Stimulated activated effector memory CD8-positive, alpha-beta T cell treated with anti-CD3 and anti-CD28 coated beads, Interleukin-12 subunit alpha, Interleukin-12 subunit beta, amount 100 ng/mL, for 72 hours (primary cell): ENCODE results near the gene PCK2.

ENCODE experiments used
- ATAC-seq: fragments of 150-1000 bp; cut with Tn5 transposase; 2 replicates; pipeline ENCODE4 v1.10.0; 2021
- DNase-seq, 2 donors: peaks; one replicate each; pipeline ENCODE4 v3.0.0; 2021 to 2022; ENCODE audit warnings: low spot score in 2 of 2
- H3K27ac Mint-ChIP-seq: one replicate; pipeline ENCODE4 v1.8.0; 2022; ENCODE audit warnings: mild to moderate bottlenecking, mixed read lengths
- H3K36me3 Mint-ChIP-seq: one replicate; pipeline ENCODE4 v1.8.0; 2022; ENCODE audit warnings: mild to moderate bottlenecking, mixed read lengths
- H3K4me1 Mint-ChIP-seq: one replicate; pipeline ENCODE4 v1.8.0; 2022; ENCODE audit warnings: mixed read lengths
- H3K4me3 Mint-ChIP-seq: one replicate; pipeline ENCODE4 v1.8.0; 2022; ENCODE audit warnings: mild to moderate bottlenecking, mixed read lengths
- H3K9me3 Mint-ChIP-seq: one replicate; pipeline ENCODE4 v1.8.0; 2022; ENCODE audit warnings: mixed read lengths

The PCK2 gene

GRCh38 chr14:24058260-24058950 lies 35.7 kb upstream of the PCK2 start:
- DNase-seq (peak; percentile 26 to 85), ATAC-seq (peak; percentile 17)
- no peak overlapping the region for H3K4me3 Mint-ChIP-seq
- H3K27ac Mint-ChIP-seq, result peak overlapping the region; percentile 56
- peaks cover 34% of the 10 kb centered on the region for H3K4me1 Mint-ChIP-seq
- no peaks in the 10 kb centered on the region for H3K9me3 Mint-ChIP-seq
- peaks cover 2% of the 10 kb centered on the region for H3K36me3 Mint-ChIP-seq

- DNase-seq, result no peak
- Mint-ChIP-seq H3K27ac (no peak overlapping the region), H3K36me3 (no peaks in the 10 kb centered on the region), H3K9me3 (no peaks in the 10 kb centered on the region), H3K4me1 (peaks cover 28% of the 10 kb centered on the region), H3K4me3 (no peak overlapping the region)
- no peak for ATAC-seq
These were observed 35.1 kb upstream of the PCK2 start for GRCh38 chr14:24058951-24059475.

GRCh38 chr14:24059841-24060388 lies 34.2 kb upstream of the PCK2 start:
- Mint-ChIP-seq H3K4me3 (no peak overlapping the region), H3K4me1 (peaks cover 24% of the 10 kb centered on the region), H3K36me3 (no peaks in the 10 kb centered on the region), H3K9me3 (no peaks in the 10 kb centered on the region), H3K27ac (peak overlapping the region; percentile 63)
- DNase-seq, result no peak
- no peak for ATAC-seq

DNA sequence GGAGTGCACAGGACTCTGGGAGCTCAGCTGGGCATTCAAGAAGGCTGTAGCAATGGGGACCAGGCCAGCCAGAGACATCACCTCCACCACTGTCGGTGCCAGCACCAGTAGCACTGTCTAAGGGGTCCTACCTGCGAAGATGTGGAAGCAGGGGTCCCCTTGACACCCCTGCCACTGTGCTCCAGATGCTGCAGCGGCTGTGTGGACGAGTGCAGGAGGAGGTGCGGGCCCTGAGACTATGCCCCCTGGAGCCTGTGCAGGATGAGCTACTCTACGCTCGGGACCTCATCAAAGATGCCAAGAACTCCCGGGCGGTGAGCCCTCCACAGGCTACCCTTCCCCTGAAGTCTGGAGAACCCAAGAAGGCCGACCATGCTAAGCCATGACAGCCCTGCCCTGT lies 33.7 kb upstream of the PCK2 start:
- Mint-ChIP-seq H3K9me3 (no peaks in the 10 kb centered on the region), H3K4me1 (peaks cover 24% of the 10 kb centered on the region), H3K36me3 (no peaks in the 10 kb centered on the region), H3K4me3 (no peak overlapping the region), H3K27ac (peak overlapping the region; percentile 63)
- ATAC-seq (no peak), DNase-seq (no peak)

DNA sequence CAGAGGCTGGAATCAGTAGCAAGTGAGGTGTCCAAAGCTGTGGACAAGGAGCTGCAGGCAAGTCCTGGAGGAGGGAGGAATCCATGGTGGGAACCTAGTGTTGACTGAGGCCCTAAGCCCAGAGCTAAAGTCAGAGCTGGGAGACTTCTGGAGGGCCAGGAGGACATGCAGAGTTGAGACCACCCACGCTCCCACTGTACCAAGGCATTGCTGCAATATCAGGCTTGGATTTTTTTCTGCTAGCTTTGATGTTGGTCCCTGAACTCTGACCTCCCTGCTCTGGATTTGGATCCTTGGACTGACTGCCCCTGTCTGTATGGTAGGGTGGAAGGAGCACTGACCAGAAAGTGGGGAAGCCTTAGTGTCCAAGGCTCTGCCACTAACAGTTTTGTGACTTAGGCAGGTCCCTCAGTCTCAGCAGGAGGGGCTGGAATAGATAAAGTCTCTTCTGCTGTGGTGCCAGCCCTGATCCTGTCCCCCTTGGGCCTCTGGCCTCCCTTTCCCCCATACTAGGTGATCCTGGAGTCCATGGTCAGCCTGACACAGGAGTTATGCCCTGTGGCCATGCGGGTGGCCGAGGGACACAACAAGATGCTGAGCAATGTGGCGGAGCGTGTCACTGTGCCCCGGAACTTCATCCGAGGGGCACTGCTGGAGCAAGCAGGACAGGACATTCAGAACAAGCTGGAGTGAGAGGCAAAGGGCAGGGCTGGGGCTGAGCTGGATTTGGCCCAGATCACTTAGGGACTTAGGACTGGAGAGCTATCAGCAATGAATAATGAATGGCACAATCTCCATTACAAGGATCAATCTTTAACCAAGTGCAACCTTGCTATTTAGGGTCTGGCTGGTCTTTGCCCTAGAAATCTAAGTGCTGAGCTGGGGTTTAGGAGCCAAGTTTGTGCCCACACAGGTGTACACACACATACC lies 32.9 kb upstream of the PCK2 start:
- Mint-ChIP-seq H3K36me3 (no peaks in the 10 kb centered on the region), H3K4me1 (peaks cover 24% of the 10 kb centered on the region), H3K9me3 (no peaks in the 10 kb centered on the region), H3K27ac (no peak overlapping the region), H3K4me3 (no peak overlapping the region)
- no peak for DNase-seq
- ATAC-seq, result no peak

DNA sequence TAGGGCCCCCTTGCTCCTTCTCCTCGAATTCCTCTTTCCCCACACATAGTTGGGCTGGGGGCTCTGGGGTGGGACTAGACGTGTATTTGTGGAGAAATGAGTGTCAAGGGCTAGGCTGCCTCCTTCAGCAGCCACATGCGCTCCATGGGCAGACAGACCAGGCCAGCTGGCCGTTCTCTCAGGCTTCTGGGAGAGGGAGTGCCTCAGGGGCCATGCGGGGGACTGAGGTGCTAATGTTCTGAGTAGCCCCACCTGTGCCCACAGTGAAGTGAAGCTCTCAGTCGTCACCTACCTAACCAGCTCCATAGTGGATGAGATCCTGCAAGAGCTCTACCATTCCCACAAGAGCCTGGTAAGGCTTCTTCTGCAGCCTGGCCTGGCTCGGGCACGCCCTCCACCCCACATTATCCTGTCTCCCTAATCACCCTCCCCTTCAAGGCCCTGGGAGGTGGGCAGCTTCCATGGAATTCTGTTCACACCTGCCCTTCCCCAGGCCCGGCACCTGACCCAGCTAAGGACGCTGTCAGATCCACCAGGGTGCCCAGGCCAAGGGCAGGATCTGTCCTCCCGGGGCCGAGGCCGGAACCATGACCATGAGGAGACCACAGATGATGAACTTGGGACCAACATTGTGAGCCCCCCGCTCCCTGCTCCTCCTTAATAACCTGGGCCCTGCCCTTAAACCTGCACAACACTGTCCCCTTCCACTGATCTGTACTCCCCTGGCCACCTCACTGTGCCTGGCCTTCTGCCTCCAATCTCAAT lies 31.7 kb upstream of the PCK2 start:
- no peaks in the 10 kb centered on the region for H3K36me3 Mint-ChIP-seq
- H3K27ac Mint-ChIP-seq, result no peak overlapping the region
- peaks cover 20% of the 10 kb centered on the region for H3K4me1 Mint-ChIP-seq
- H3K9me3 Mint-ChIP-seq, result no peaks in the 10 kb centered on the region
- ATAC-seq, result no peak
- no peak overlapping the region for H3K4me3 Mint-ChIP-seq
- no peak for DNase-seq

- Mint-ChIP-seq H3K36me3 (no peaks in the 10 kb centered on the region), H3K27ac (no peak overlapping the region), H3K9me3 (no peaks in the 10 kb centered on the region), H3K4me1 (peaks cover 15% of the 10 kb centered on the region), H3K4me3 (no peak overlapping the region)
- no peak for ATAC-seq
- no peak for DNase-seq
These were observed 30.8 kb upstream of the PCK2 start for GRCh38 chr14:24063263-24063836.

DNA sequence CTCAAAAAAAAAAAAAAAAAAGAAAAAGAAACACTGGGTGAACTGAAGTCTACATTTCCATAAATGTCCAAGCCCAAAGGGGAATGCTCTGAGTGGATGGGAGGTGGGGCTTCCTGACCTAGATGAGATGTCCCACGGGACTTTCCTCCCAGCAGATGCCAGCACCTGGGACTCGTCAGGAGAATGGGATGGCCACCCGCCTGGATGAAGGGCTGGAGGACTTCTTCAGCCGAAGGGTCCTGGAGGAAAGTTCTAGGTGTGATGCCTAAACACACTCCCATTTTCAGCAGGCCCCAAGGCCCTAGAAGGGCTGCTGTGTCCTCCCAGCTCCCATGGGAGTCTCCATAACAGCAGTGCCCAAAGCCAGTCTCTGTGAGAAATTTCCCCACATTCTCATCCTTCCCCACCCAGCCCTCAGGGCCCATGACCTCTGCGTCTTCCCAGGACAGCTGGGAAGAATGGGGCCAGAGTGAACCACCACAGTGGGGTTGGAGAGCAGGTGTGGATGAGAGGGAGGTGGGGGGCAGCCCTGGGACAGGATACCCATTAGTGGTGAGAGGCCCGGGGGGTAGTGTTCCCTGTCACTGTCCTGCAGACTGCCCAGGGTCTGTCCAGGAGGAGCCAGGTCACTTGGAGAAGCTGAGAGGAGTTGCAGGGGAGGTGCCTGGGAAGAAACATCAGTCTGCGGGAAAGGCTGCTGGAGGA lies 29.9 kb upstream of the PCK2 start:
- no peak for DNase-seq
- H3K4me3 Mint-ChIP-seq, result no peak overlapping the region
- no peaks in the 10 kb centered on the region for H3K9me3 Mint-ChIP-seq
- H3K36me3 Mint-ChIP-seq, result no peaks in the 10 kb centered on the region
- no peak for ATAC-seq
- H3K27ac Mint-ChIP-seq, result no peak overlapping the region
- H3K4me1 Mint-ChIP-seq, result peaks cover 7% of the 10 kb centered on the region

DNA sequence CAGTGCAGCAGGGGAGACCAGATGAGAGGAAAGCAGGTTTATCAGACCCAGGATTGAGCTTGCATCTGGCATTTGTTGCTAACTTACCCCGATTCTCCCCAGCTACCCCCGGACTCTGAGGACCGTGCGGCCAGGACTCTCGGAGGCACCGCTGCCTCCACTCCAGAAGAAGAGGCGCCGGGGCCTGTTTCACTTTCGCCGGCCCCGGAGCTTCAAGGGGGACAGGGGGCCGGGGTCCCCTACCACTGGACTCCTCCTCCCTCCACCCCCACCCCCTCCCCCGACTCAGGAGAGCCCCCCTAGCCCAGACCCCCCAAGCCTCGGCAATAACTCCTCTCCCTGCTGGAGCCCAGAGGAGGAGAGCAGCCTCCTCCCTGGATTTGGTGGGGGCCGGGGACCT lies 29.3 kb upstream of the PCK2 start:
- H3K9me3 Mint-ChIP-seq, result no peaks in the 10 kb centered on the region
- ATAC-seq (no peak), DNase-seq (no peak)
- H3K4me1 Mint-ChIP-seq, result peaks cover 7% of the 10 kb centered on the region
- no peak overlapping the region for H3K4me3 Mint-ChIP-seq
- no peaks in the 10 kb centered on the region for H3K36me3 Mint-ChIP-seq
- no peak overlapping the region for H3K27ac Mint-ChIP-seq

GRCh38 chr14:24065408-24065807 lies 28.7 kb upstream of the PCK2 start:
- DNase-seq (no peak), ATAC-seq (no peak)
- H3K27ac Mint-ChIP-seq, result peak overlapping the region; percentile 20
- H3K4me1 Mint-ChIP-seq, result peaks cover 12% of the 10 kb centered on the region
- no peak overlapping the region for H3K4me3 Mint-ChIP-seq
- no peaks in the 10 kb centered on the region for H3K36me3 Mint-ChIP-seq
- no peaks in the 10 kb centered on the region for H3K9me3 Mint-ChIP-seq

- Mint-ChIP-seq H3K36me3 (no peaks in the 10 kb centered on the region), H3K27ac (no peak overlapping the region), H3K4me1 (peaks cover 21% of the 10 kb centered on the region), H3K9me3 (no peaks in the 10 kb centered on the region), H3K4me3 (no peak overlapping the region)
- DNase-seq, result no peak
- no peak for ATAC-seq
These were observed 27.5 kb upstream of the PCK2 start for GRCh38 chr14:24066496-24067132.

GRCh38 chr14:24067133-24068082 lies 26.7 kb upstream of the PCK2 start:
- DNase-seq, result no peak
- peaks cover 21% of the 10 kb centered on the region for H3K4me1 Mint-ChIP-seq
- no peak overlapping the region for H3K4me3 Mint-ChIP-seq
- no peaks in the 10 kb centered on the region for H3K36me3 Mint-ChIP-seq
- H3K27ac Mint-ChIP-seq, result no peak overlapping the region
- no peak for ATAC-seq
- H3K9me3 Mint-ChIP-seq, result no peaks in the 10 kb centered on the region
